Glutamatergic neuron (in vitro differentiated cells): ENCODE measurements around the gene AACS. TPM values are rescaled to one million over a fixed set of nuclear protein-coding genes. Genes with fewer than 3 reads are reported as not detected.

ENCODE experiments used
- DNase-seq: peaks from one replicate; pipeline ENCODE4 v3.0.0; 2022
- H3K27ac Mint-ChIP-seq: one replicate; pipeline ENCODE4 v1.8.0; 2020; ENCODE audit warnings: mild to moderate bottlenecking, mixed read lengths, inconsistent platforms; ENCODE audit not compliant: unreplicated experiment
- H3K27me3 Mint-ChIP-seq: one replicate; pipeline ENCODE4 v1.8.0; 2020; ENCODE audit warnings: mild to moderate bottlenecking, moderate library complexity, mixed read lengths, inconsistent platforms; ENCODE audit not compliant: unreplicated experiment
- H3K36me3 Mint-ChIP-seq: one replicate; pipeline ENCODE4 v1.8.0; 2020; ENCODE audit warnings: mild to moderate bottlenecking, mixed read lengths, inconsistent platforms; ENCODE audit not compliant: unreplicated experiment
- H3K4me1 Mint-ChIP-seq: one replicate; pipeline ENCODE4 v1.8.0; 2020; ENCODE audit warnings: mild to moderate bottlenecking, low read depth, mixed read lengths, inconsistent platforms; ENCODE audit not compliant: unreplicated experiment
- H3K4me3 Mint-ChIP-seq: one replicate; pipeline ENCODE4 v1.8.0; 2020; ENCODE audit warnings: mild to moderate bottlenecking, mixed read lengths, inconsistent platforms; ENCODE audit not compliant: unreplicated experiment
- H3K9me3 Mint-ChIP-seq: one replicate; pipeline ENCODE4 v1.8.0; 2020; ENCODE audit warnings: mild to moderate bottlenecking, moderate library complexity, mixed read lengths, inconsistent platforms; ENCODE audit not compliant: unreplicated experiment
- CTCF ChIP-seq: fragments of 200-600 bp; sonication (generic); IDR thresholded peaks from one replicate; pipeline ENCODE4 v1.5.0; 2021; ENCODE audit not compliant: partially characterized antibody, unreplicated experiment
- total RNA-seq: library from RNA; stranded (reverse); fragmentation: NEBNext Ultra II Directional; extraction: Animal tissue kit (Norgen Biotek cat#: 25700); gene quantifications from one replicate; pipeline ENCODE4 v1.2.1, GENCODE V29; 2021; ENCODE audit not compliant: unreplicated experiment

AACS gene
- total RNA-seq, 1 donor from 2014 or later = 59.3 TPM

GRCh38 chr12:125099409-125099782 lies 34.2 kb downstream of the AACS start:
- no peak for TF ChIP-seq CTCF
- H3K9me3 Mint-ChIP-seq = peaks cover 2% of the 10 kb centered on the region
- peaks cover 13% of the 10 kb centered on the region for H3K4me1 Mint-ChIP-seq
- H3K27me3 Mint-ChIP-seq = peaks cover 15% of the 10 kb centered on the region
- H3K36me3 Mint-ChIP-seq = peaks cover 13% of the 10 kb centered on the region
- no peak overlapping the region for H3K27ac Mint-ChIP-seq
- no peak for DNase-seq
- no peak overlapping the region for H3K4me3 Mint-ChIP-seq

GRCh38 chr12:125100551-125101434 lies 35.6 kb downstream of the AACS start:
- Mint-ChIP-seq H3K9me3 (no peaks in the 10 kb centered on the region), H3K4me3 (no peak overlapping the region), H3K36me3 (peaks cover 13% of the 10 kb centered on the region), H3K4me1 (peaks cover 4% of the 10 kb centered on the region), H3K27ac (no peak overlapping the region), H3K27me3 (peaks cover 13% of the 10 kb centered on the region)
- peak; percentile 40 for DNase-seq
- no peak for TF ChIP-seq CTCF

- Mint-ChIP-seq H3K4me3 (no peak overlapping the region), H3K9me3 (no peaks in the 10 kb centered on the region), H3K27ac (no peak overlapping the region), H3K27me3 (peaks cover 7% of the 10 kb centered on the region), H3K4me1 (peaks cover 4% of the 10 kb centered on the region), H3K36me3 (peaks cover 18% of the 10 kb centered on the region)
- no peak for DNase-seq
- no peak for TF ChIP-seq CTCF
These were observed 39.7 kb downstream of the AACS start for GRCh38 chr12:125104982-125105381.

GRCh38 chr12:125105600-125105999 lies 40.4 kb downstream of the AACS start:
- no peak for TF ChIP-seq CTCF
- Mint-ChIP-seq H3K27me3 (peaks cover 3% of the 10 kb centered on the region), H3K27ac (no peak overlapping the region), H3K9me3 (no peaks in the 10 kb centered on the region), H3K4me3 (no peak overlapping the region), H3K4me1 (peaks cover 2% of the 10 kb centered on the region), H3K36me3 (peaks cover 15% of the 10 kb centered on the region)
- DNase-seq = no peak

- Mint-ChIP-seq H3K4me3 (no peak overlapping the region), H3K27ac (no peak overlapping the region), H3K9me3 (no peaks in the 10 kb centered on the region), H3K27me3 (no peaks in the 10 kb centered on the region), H3K36me3 (peaks cover 5% of the 10 kb centered on the region), H3K4me1 (no peaks in the 10 kb centered on the region)
- TF ChIP-seq CTCF = no peak
- DNase-seq = no peak
These were observed 45.6 kb downstream of the AACS start for GRCh38 chr12:125110641-125111360.
